Left ventricle myocardium inferior (tissue), 1 donor: ENCODE measurements around the gene TSPEAR. TPM values are rescaled to one million over a fixed set of nuclear protein-coding genes. Genes with fewer than 3 reads are reported as not detected.
"Not testable (repeated sequence)": the region's sequence is repeated elsewhere in the genome, so short reads cannot be mapped to it uniquely, and the experiment has no call there.

Experiments
- DNase-seq: peaks from one replicate; pipeline ENCODE4 v3.0.0-alpha.2; 2020
- H3K27ac ChIP-seq: fragments of 200-600 bp; replicated peaks from 2 replicates; pipeline ENCODE4 v1.8.0; 2021
- H3K27me3 ChIP-seq: fragments of 200-600 bp; 2 replicates; pipeline ENCODE4 v1.8.0; 2021; ENCODE audit warnings: low read depth
- H3K36me3 ChIP-seq: fragments of 200-600 bp; 2 replicates; pipeline ENCODE4 v1.8.0; 2021
- H3K4me1 ChIP-seq: fragments of 200-600 bp; 2 replicates; pipeline ENCODE4 v1.8.0; 2021
- H3K4me3 ChIP-seq: fragments of 200-600 bp; 2 replicates; pipeline ENCODE4 v1.8.0; 2021; ENCODE audit warnings: mild to moderate bottlenecking, moderate library complexity
- H3K9me3 ChIP-seq: fragments of 200-600 bp; replicated peaks from 2 replicates; pipeline ENCODE4 v1.8.0; 2021
- intact Hi-C: fragments of 100-400 bp; cut with micrococcal nuclease; formaldehyde crosslinking; loops from one replicate; pipeline ENCODE4 v1.11.0; 2022
- total RNA-seq: library from RNA; stranded (reverse); fragmentation: NEBNext Ultra II Directional; extraction: Animal tissue kit (Norgen Biotek cat#: 25700); gene quantifications from one replicate; pipeline ENCODE4 v1.2.1, GENCODE V29; 2021
- TF ChIP-seq, protein P1 (sequence below): fragments of 200-600 bp; IDR thresholded peaks from 2 replicates; pipeline ENCODE4 v1.8.0; 2021; ENCODE audit warnings: antibody characterized with exemption, mild to moderate bottlenecking, borderline replicate concordance
- donor health status: DM: no; HTN: yes; CAD: no; lungs with severe emphysema.

Gene TSPEAR
- total RNA-seq, 1 donor from 2014 or later: 3.3 TPM

DNA sequence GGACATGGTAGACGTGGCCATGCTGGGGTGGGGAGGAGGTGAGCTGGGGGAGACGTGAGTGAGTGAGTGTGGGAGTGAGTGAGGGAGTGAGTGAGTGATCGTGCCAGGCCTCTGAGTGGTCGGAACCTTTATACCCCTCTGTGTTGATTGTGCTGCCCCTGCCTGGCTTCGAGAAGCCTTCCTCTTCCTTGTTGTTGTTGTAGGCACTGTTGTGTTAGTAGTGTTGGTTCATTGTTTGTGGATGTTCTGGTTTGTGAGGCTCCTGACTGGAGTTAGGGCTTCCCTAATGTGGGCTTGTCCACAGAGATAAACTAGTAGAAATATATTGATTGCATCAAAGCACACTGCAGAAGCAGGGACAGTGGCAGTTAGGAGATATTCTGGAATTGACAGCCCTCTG lies 152.7 kb downstream of the TSPEAR start, which contains the start of gene KRTAP10-3:
KRTAP10-3 (minus strand) TSS at position 101 of the 400 bp plus-strand sequence; CDS start at position 21, 80 bp downstream.
- intact Hi-C loops: no loop called here

DNA sequence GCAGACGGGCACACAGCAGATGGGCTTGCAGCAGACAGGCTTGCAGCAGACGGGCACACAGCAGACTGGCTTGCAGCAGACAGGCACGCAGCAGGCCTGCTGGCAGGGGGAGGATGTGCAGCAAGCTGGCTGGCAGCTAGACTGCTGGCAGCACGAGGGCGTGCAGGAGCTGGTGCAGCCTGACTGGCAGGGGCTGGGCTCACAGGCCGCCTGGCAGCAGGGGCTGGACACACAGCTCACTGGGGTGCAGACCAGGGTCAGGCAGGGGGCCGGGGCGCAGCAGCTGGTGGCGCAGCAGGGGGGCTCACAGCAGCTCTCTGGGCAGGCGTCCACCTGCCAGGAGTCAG lies 153.1 kb downstream of the TSPEAR start:
- intact Hi-C loops, H3K4me3 ChIP-seq, H3K27ac ChIP-seq, H3K36me3 ChIP-seq, DNase-seq, H3K4me1 ChIP-seq: not testable (repeated sequence)
- Histone ChIP-seq H3K27me3 (peaks cover 45% of the 10 kb centered on the region), H3K9me3 (peaks cover 34% of the 10 kb centered on the region)

More for the DNA sequence above, 152.7 kb downstream of the TSPEAR start, which contains the start of gene KRTAP10-3:
- TF ChIP-seq, protein P1, sequence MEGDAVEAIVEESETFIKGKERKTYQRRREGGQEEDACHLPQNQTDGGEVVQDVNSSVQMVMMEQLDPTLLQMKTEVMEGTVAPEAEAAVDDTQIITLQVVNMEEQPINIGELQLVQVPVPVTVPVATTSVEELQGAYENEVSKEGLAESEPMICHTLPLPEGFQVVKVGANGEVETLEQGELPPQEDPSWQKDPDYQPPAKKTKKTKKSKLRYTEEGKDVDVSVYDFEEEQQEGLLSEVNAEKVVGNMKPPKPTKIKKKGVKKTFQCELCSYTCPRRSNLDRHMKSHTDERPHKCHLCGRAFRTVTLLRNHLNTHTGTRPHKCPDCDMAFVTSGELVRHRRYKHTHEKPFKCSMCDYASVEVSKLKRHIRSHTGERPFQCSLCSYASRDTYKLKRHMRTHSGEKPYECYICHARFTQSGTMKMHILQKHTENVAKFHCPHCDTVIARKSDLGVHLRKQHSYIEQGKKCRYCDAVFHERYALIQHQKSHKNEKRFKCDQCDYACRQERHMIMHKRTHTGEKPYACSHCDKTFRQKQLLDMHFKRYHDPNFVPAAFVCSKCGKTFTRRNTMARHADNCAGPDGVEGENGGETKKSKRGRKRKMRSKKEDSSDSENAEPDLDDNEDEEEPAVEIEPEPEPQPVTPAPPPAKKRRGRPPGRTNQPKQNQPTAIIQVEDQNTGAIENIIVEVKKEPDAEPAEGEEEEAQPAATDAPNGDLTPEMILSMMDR: no peak
- H3K36me3 ChIP-seq: no peaks in the 10 kb centered on the region
- H3K4me3 ChIP-seq: no peak within 1 kb of the TSS
- H3K27ac ChIP-seq: no peak within 1 kb of the TSS
- peaks cover 45% of the 10 kb centered on the region for H3K27me3 ChIP-seq
- peaks cover 37% of the 10 kb centered on the region for H3K9me3 ChIP-seq
- no peaks in the 10 kb centered on the region for H3K4me1 ChIP-seq
- DNase-seq: no peak

DNA sequence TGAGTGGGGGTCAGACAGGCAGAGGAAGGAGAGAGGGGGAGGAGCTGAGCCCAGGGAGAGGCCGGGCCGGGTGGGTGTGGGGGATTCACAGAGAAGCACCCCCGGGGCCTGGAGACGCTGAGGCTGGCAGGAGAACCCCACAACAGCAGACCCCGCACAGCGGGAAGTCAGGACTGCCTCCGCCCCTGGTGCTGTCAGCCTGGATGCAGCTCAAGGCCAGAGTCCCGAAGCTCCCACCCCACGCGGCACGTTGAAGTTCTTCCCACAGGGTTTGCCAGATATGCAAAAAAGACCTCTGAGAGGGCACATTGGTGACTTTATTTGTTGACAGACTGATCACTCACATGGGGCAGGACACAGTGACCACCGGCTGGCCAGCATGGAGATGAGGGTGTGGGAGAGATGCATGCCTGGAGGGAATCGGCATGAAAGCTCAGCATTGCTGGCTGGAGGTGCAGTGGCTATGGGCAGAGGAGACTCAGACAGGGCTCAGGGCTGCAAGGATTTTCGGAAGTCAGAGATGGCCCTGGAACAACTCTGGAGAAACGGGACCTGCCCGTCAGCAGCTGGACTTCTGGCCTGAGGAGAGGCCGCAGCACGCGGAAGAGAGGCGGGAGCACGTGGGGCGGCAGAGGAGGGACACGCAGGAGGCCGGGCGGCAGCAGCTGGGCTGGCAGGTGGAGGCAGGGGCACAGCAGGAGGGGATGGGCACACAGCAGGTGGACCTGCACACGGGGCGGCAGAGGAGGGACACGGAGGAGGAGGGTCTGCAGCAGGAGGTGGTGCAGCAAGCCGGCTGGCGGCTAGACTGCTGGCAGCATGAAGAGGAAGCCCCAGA lies 153.7 kb downstream of the TSPEAR start:
- H3K4me1 ChIP-seq: no peaks in the 10 kb centered on the region
- H3K27me3 ChIP-seq: peaks cover 49% of the 10 kb centered on the region
- no peak overlapping the region for H3K27ac ChIP-seq
- H3K36me3 ChIP-seq: no peaks in the 10 kb centered on the region
- TF ChIP-seq, protein P1: no peak
- intact Hi-C loops: no loop called here
- no peak for DNase-seq
- H3K9me3 ChIP-seq: peaks cover 30% of the 10 kb centered on the region
- no peak overlapping the region for H3K4me3 ChIP-seq

DNA sequence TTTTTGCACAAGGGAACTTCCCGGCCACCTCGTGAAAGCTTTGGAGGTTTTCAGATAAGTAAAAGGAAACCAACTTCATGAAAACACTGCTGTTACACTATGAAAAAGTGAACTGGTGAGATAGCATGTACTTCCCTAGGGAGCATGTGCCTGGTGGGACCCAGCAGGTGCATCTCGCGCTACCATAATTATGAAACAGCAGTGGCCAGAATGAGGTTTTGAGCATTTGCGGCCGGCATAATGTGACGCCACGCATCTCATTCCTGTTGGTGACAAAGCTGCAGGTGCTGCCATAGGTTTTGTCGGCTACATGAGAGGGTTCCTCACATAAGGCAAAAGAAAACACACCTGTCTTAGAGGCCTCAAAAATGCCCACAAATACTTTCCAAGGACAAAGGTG lies 154.5 kb downstream of the TSPEAR start:
- Histone ChIP-seq H3K4me3 (no peak overlapping the region), H3K9me3 (peaks cover 22% of the 10 kb centered on the region), H3K27ac (no peak overlapping the region), H3K4me1 (no peaks in the 10 kb centered on the region), H3K27me3 (peaks cover 57% of the 10 kb centered on the region), H3K36me3 (no peaks in the 10 kb centered on the region)
- intact Hi-C loops: no loop called here
- no peak for DNase-seq
- TF ChIP-seq, protein P1: no peak

DNA sequence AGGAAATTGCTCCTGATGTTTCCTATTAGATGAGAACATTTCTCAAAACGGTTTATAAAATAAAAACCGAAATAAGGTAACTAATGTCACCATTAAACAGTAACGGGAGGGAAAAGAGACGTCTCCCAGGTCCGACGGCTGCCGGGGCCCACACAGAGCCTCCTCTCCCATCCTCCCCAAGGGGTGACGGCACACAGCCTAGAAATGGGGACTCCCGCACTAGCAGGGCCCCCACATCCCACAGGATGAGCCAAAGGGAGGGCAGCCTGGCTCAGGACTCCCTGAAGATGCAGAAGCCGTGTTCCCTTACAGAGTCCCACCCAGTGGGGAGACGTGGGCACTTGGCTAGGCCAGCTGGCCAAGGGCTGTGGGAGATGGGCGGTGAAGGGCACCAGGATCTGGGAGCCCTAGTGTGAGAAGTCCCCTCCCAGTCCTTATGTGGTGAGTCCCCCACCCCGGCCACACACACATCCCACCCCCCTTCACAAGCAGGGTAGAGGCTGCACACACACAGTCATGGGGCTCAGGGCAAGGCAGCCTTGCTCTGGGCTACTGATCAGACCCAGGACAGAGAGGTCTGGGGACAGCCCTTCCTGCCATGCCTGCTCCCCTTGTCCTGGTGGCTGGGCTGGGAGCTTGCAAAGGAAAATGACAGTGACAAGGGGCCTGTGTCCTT lies 156.0 kb downstream of the TSPEAR start:
- peaks cover 70% of the 10 kb centered on the region for H3K27me3 ChIP-seq

More for the DNA sequence above, 156.0 kb downstream of the TSPEAR start:
- H3K27ac ChIP-seq: no peak overlapping the region
- no peak overlapping the region for H3K4me3 ChIP-seq
- H3K4me1 ChIP-seq: no peaks in the 10 kb centered on the region
- DNase-seq: no peak
- no peaks in the 10 kb centered on the region for H3K36me3 ChIP-seq
- intact Hi-C loops: no loop called here
- H3K9me3 ChIP-seq: peaks cover 13% of the 10 kb centered on the region
- TF ChIP-seq, protein P1: no peak
